ENCODE results near the gene MATK.

DNA sequence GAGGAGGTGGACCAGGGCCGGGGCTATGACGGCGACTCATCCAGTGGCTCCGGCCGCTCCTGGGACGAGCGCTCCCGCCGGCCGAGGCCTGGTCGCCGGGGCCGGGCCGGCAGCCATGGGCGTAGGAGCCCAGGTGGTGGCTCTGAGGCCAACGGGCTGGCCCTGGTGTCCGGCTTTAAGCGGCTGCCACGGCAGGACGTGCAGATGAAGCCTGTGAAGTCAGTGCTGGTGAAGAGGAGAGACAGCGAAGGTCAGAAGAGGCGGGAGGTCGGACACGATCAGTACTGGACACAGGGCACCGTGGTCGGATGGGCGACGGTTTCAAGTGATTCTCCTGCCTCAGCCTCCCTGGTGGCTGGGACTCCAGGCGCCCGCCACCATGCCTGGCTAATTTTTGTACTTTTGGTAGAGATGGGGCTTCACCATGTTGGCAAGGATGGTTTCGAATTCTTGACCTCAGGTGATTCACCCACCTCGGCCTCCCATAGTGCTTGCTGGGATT is 55.7 kb downstream of the MATK start:
- TF ChIP-seq, protein P1, sequence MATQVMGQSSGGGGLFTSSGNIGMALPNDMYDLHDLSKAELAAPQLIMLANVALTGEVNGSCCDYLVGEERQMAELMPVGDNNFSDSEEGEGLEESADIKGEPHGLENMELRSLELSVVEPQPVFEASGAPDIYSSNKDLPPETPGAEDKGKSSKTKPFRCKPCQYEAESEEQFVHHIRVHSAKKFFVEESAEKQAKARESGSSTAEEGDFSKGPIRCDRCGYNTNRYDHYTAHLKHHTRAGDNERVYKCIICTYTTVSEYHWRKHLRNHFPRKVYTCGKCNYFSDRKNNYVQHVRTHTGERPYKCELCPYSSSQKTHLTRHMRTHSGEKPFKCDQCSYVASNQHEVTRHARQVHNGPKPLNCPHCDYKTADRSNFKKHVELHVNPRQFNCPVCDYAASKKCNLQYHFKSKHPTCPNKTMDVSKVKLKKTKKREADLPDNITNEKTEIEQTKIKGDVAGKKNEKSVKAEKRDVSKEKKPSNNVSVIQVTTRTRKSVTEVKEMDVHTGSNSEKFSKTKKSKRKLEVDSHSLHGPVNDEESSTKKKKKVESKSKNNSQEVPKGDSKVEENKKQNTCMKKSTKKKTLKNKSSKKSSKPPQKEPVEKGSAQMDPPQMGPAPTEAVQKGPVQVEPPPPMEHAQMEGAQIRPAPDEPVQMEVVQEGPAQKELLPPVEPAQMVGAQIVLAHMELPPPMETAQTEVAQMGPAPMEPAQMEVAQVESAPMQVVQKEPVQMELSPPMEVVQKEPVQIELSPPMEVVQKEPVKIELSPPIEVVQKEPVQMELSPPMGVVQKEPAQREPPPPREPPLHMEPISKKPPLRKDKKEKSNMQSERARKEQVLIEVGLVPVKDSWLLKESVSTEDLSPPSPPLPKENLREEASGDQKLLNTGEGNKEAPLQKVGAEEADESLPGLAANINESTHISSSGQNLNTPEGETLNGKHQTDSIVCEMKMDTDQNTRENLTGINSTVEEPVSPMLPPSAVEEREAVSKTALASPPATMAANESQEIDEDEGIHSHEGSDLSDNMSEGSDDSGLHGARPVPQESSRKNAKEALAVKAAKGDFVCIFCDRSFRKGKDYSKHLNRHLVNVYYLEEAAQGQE (IDR thresholded peaks at IDR 0.05; ENCODE audit: borderline replicate concordance): no peak
- TF ChIP-seq EZH2 (IDR thresholded peaks at IDR 0.05; ENCODE audit: borderline replicate concordance, insufficient read depth, low read length, poor library complexity, severe bottlenecking) (no peak), TAF1 (IDR thresholded peaks at IDR 0.05; ENCODE audit: low read depth) (no peak), RAD21 (conservative IDR thresholded peaks at IDR 0.05) (no peak)
- TF ChIP-seq, protein P2, sequence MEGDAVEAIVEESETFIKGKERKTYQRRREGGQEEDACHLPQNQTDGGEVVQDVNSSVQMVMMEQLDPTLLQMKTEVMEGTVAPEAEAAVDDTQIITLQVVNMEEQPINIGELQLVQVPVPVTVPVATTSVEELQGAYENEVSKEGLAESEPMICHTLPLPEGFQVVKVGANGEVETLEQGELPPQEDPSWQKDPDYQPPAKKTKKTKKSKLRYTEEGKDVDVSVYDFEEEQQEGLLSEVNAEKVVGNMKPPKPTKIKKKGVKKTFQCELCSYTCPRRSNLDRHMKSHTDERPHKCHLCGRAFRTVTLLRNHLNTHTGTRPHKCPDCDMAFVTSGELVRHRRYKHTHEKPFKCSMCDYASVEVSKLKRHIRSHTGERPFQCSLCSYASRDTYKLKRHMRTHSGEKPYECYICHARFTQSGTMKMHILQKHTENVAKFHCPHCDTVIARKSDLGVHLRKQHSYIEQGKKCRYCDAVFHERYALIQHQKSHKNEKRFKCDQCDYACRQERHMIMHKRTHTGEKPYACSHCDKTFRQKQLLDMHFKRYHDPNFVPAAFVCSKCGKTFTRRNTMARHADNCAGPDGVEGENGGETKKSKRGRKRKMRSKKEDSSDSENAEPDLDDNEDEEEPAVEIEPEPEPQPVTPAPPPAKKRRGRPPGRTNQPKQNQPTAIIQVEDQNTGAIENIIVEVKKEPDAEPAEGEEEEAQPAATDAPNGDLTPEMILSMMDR (IDR thresholded peaks at IDR 0.05; ENCODE audit: poor library complexity, severe bottlenecking): no peak

Measured in neural cell (in vitro differentiated cells).